GM19468 (cell line): ENCODE data around the gene SLC27A2.
"Not testable (repeated sequence)": the region's sequence is repeated elsewhere in the genome, so short reads cannot be mapped to it uniquely, and the experiment has no call there.

Experiments used
- ATAC-seq: cut with Tn5 transposase; IDR thresholded peaks from one replicate; pipeline ENCODE4 v1.9.1; 2021; ENCODE audit warnings: mild to moderate bottlenecking, moderate library complexity, moderate number of reproducible peaks; ENCODE audit not compliant: unreplicated experiment; ENCODE audit errors: extremely low read depth

SLC27A2 gene

DNA sequence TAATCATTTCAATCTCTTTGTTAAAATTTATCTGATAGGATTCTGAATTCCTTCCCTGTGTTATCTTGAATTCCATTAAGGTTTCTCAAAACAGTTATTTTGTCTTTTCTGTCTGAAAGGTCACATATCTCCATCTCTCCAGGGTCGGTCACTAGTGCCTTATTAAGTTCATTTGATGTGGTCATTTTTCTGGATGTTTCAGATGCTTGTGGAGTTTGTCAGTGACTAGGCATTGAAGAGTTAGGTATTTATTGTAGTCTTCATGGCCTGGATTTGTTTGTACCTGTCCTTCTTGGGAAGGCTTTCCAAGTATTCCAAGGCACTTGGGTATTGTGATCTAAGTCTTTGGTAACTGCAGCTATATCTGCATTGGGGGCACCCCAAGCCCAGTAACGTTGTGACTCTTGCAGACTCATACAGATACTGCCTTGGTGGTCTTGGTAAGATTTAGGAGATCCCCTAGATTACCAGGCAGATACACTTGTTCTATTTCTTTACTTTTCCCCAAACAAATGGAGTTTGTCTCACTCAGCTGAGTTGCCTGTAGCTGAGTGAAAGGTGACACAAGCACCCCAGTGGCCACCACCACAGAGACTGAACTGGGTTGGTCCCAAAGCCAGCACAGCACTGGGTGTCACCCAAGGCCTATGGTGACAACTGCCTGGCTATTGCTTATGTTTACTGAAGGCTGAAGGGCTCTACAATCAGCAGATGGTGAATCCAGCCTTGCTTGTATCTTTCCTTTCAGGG, 18.9 kb upstream of the SLC27A2 start:
- ATAC-seq = no peak

DNA sequence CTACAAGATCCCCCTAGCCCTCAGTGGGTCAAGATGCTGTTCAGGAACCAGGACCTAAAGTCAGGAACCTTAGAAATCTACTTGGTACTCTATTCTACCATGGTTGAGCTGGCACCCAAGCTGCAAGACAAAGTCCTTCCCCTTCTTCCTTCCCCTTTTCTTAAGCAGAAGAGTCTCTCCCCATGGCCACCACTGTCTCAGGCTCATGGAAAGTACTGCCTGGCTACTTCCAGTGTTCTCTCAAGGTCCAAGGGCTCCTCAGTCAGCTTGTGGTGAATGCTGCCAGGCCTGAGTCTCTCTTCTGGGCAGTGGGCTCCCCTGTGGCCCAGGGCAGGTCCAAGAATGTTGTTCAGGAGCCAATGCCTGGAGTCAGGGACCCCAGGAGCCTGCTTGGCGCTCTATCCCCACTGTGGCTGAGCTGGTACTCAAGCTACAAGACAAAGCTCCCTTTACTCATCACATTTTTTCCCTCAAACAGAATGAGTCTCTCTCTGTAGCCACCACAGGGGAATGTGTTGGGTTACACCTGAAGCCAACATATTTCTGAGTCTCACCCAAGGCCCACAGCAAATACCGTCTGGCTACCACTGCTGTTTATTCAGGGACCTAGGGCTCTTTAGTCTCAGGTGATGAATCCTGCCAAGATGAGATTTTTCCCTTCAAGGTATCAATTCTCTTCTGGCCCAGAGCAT, 18.1 kb upstream of the SLC27A2 start:
- no peak for ATAC-seq

DNA sequence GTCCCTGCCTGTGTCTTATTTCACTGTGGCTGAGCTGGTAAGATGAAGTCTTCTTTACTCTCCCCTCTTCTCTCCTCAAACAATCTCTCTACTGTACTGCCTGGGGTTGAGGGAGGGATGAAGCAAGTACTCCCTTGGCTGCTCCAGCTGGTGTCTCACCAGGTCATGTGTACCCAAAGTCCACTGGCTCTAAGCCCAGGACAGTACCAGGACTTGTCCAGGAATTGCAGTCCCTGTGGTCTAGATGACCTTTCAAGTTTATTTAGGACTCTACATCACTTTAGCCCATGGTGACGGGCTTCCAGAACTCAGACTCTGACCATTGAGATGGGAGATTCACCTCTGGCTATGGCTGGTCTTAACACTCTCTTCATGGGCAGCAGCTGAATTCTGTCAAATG, 17.5 kb upstream of the SLC27A2 start:
- no peak for ATAC-seq

DNA sequence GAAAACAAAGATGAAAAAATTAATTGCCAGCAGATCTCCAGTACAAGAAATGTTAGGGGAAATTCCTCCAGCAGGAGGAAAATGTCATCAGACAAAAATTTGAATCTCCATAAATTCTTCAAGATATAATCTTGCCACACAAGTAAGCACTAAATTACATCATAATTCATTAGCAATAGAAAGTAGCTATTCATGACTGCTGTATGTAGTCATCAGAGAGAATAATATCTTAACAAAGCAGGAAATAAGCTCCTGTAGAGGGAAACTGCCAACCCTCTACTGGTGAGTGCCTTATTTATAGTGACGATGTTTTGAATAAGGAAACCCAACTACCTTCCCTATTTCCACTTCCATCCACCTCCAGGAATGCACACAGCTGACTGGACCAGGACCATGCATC, 15.8 kb upstream of the SLC27A2 start:
- no peak for ATAC-seq

DNA sequence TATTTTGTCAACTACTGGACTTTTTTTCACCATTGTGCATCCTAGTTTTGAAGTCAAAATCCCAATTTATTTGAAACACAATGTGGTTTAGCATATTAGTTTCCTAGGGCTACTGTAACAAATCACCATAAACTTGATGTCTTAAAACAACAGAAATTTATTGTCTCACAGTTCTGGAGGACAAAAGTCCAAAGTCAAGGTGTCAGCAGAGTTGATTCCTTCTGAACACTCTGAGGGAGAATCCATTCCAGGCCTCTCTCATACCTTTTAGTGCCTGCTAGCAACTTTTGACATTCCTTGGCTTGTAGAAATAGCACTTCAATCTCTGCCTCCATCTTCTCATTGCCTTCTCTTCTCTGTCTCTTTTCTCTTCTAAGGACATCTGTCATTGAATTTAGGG, 14.9 kb upstream of the SLC27A2 start:
- no peak for ATAC-seq

DNA sequence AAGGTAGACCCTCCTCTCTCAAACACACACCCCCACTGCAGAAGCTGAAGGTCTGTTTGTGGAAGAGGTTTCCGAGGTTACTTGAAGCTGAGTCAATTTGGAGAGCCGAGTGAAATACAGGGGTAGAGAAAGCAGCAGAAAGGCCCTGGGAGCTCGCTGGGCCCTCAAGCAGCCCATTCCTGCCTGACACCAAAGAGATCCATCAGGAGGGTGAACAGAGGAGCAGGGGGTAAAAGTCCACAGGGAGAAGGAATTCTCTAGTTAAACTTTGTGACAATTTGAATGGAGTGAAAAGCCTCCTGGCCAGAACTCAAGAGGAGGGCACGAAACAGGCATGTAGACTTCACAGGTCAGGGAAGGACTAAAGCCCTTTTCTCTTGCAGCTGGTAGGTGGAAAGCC, 13.6 kb upstream of the SLC27A2 start:
- no peak for ATAC-seq

DNA sequence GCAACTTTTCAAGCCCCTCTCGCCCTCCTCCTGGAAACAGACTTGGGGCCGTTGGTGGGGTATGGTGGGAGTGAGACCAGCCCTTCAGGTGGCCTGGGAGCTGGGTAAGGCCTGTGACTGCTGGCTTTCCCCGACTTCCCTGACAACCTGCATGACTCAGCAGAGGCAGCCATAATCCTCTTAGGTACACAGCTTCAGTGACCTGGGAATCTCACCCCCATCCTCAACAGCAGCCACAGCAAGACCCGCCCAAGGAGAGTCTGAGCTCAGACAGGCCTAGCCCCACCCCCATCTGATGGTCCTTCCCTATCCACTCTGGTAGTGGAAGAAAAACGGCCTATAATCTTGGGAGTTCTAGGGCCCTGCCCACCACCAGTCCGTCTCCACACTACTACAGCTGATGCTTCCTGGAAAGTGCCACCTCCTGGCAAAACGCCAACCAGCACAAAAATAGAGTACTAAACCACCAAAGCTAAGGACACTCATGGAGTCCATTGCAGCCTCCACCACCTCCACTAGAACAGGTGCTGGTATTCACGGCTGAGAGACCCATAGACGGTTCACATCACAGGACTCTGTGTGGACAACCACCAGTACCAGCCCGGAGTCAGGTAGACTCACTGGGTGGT, 13.1 kb upstream of the SLC27A2 start:
- no peak for ATAC-seq

DNA sequence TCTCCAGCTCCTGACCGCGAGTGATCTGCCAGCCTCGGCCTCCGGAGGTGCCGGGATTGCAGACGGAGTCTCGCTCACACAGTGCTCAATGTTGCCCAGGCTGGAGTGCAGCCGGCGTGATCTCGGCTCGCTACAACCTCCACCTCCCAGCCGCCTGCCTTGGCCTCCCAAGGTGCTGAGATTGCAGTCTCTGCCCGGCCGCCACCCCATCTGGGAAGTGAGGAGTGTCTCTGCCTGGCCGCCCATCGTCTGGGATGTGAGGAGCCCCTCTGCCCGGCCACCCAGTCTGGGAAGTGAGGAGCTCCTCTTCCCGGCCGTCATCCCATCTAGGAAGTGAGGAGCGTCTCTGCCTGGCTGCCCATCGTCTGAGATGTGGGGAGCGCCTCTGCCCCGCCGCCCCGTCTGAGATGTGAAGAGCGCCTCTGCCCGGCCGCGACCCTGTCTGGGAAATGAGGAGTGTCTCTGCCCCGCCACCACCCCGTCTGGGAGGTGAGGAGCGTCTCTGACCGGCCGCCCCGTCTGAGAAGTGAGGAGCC, 9.6 kb upstream of the SLC27A2 start:
- not testable (repeated sequence) for ATAC-seq

DNA sequence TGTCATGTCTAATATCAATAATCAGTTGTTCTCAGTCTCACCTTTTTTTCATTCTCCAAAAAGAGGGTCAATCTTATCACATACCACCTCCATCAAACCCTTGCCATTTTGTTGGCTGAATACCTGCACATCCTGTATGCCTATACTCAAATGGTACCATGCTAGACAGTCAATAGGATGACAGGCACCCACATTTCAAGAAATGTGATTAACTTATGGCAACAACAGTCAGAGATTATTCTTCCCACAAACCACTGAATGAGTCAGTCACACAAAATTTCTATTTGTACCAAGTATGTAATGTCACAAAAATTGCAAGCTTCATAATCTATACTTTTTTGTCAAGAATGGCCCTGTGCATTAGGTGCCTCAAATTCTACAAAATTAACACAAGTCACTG, 5.1 kb upstream of the SLC27A2 start:
- ATAC-seq = no peak

DNA sequence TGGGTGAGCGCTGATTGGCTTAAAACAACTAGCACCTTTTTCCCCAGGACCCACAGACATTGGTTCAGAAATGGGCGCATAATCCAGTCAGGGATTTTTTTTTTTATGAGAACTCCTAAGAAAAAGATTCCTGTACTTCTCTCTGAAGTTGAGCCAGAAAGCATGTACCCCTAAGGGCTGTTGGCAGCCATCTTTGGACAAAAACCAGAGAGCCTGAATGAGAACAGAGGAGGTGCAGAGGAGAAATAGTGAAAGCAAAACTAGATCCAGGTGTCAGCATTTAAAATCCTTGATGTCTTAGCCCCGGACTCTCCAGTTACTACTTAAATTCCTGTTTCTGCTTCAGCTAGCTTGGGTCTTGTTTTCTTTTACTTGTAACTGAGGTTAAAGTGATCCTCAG, 1.9 kb upstream of the SLC27A2 start:
- no peak for ATAC-seq

DNA sequence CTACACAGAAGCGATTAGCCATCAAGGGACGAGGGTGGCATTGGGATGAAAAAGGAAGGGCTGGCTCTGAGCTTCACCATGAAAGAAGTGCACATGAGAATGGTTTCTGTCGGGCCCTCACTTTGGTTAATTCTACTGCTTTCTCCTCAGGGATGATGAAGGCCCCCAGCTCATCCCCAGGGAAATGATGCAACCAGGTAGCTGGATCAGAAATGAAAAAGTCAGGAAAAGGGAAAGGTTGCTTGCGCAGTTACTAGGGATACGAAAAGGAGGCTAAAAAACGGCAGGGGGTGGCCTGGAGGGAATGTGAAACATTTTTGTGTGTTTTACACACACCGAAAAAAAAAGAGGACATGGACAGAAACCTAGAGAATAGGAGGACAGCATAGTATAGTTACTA, 1.4 kb upstream of the SLC27A2 start:
- no peak for ATAC-seq

DNA sequence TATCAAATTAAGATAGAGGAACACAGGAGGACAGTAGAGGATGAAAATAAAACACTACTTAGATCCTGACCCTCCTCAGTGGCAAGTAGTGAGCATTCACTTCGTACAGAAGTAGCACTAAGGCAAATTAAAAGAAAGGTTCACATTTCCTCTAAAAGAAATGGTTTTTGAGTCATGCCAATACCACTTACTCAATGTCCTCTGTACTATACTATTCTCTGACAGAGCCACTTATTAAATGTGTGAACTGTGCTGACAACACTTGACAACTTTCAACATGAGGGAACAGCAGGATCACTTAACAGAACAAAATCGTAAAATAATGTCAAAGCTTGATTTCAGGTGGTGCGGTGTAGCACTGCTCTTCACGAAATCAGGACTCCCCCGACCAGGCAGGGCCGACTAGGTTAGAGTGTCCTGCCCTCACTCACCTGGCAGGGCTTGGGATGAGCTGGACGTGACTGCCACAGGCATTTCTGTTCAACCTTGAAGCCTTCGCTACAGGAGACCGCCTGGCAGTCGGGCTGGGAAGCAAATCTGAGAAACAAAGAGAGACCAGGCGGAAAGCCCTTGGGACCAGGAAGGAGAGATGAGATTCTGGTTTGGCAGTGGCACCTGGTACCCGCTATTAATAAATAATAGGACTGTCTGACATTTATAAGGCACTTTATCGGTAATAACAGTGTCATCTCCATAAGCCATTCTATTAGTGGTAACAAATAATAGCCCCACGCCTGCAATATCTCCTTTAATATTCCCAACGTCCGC, 611 bp upstream of the SLC27A2 start:
- ATAC-seq = no peak

DNA sequence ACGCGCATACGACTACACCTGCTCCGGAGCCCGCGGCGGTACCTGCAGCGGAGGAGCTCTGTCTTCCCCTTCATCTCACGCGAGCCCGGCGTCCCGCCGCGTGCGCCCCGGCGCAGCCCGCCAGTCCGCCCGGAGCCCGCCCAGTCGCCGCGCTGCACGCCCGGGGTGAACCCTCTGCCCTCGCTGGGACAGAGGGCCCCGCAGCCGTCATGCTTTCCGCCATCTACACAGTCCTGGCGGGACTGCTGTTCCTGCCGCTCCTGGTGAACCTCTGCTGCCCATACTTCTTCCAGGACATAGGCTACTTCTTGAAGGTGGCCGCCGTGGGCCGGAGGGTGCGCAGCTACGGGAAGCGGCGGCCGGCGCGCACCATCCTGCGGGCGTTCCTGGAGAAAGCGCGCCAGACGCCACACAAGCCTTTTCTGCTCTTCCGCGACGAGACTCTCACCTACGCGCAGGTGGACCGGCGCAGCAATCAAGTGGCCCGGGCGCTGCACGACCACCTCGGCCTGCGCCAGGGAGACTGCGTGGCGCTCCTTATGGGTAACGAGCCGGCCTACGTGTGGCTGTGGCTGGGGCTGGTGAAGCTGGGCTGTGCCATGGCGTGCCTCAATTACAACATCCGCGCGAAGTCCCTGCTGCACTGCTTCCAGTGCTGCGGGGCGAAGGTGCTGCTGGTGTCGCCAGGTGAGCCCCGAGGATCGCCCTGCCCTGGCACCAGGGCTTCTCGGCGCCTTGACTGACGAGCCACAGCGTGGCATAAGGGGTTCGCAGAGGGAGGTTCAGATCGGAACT, 420 bp downstream of the SLC27A2 start:
- ATAC-seq = peak; percentile 26

DNA sequence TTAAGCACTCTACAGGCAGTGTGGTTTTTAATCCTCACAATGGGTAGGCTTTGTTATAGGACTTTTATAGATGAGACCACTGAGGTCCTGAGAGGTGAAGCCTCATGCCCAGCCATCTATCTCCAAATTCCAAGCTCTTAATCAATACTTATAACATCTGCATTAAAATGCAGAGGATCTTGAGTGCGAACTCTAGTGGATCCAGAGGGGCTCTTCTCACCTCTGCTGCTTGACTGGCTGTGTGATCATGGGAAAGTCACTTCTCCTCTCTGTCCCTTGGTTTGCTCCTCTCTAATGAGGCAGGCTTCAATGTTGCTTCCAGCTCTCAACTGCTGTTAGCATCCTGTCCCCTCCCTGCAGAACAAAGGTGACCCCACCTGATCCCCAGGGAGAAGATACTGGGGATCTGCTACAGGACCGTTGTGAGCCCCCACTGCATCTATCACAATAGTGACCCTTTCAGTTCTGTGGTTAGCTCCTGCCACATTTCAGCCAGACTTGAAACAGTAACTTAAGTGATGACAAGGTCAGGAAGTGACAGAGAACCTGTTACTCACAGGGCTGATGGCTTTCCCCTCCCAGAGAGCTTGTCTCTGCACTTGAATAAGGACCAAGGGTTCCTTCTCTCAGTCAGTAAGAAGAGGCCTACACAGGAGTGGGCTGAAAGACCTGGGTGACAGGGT, 1.3 kb downstream of the SLC27A2 start:
- ATAC-seq = no peak

DNA sequence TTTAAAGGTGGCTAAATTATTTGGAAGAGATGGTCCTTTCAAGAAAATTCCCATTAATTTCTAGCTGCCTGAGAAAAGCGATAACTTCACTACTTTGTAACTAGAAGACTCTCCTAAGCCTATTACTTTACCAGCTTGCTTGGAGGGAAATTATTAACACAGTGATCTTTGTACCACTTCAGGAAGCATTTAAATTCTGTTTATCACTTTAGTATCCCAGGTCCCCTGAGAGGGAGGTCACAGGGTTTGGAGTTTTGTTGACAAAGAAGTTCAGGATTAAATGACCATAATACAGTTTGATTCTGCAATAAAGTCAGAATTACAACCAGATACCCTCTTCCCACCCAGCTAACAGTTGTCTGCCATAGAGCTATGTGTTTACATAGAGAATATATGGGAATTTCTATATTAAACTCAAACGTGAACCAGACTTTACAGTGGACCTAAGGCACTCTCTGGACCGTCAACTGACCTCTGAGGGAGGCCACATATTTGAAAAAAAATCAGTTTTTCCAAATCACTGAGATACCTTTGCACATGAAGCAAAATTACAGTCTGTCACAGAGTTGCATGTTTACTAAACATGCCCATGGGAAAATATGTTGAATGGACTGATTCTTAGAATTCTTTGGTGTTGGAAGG, 3.0 kb downstream of the SLC27A2 start:
- ATAC-seq = no peak

DNA sequence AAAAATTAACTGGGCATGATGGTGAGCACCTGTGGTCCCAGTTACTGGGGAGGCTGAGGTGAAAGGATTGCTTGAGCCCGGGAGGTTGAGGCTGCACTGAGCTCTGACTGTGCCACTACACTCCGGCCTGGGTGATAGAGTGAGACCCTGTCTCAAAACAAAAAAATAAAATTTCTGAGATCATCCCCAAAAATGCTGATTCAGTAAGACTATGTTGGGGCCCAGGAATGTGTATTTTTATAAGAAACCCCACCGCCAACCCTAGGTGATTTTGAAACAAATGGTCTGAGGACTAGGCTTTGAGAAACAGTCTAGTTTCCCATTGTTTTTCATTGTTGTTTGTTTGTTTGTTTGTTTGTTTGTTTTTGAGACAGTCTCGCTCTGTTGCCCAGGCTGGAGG, 4.1 kb downstream of the SLC27A2 start:
- no peak for ATAC-seq

DNA sequence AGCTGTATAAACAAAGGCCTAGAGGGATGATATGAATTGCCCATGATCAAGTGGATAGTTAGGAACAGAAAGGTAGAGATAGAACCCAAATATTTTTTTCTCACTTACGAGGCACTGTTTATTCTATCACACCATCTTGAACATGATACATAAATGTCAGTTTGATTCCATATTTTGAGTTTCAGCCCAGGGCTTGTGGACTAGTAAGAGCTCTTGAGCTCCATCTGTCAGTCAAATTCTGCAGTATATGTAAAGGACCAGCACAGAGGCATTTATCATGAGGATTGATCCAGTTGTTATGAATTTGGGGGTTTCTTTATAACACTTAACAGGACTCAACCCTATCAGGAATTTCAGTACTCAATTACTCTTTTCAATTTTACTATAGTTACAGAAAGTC, 4.8 kb downstream of the SLC27A2 start:
- ATAC-seq = no peak

DNA sequence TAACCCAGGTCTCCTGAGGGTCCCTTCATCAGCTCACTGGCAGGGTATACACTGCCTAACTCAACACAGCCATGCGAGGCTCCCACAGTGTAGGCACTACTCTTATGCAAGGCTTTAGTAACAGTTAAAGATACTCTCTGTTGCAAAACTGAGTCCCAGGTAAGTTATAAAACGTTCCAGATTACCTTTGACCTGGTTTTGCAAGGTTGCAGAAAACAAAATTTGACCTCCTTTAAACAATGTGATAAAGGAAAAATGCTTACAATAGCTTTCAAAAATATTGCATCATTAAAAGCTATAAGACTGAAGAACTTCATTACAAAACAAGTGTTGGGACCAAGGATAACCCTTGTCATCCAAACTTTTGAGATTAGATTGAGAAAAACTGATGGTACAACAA, 5.5 kb downstream of the SLC27A2 start:
- no peak for ATAC-seq

DNA sequence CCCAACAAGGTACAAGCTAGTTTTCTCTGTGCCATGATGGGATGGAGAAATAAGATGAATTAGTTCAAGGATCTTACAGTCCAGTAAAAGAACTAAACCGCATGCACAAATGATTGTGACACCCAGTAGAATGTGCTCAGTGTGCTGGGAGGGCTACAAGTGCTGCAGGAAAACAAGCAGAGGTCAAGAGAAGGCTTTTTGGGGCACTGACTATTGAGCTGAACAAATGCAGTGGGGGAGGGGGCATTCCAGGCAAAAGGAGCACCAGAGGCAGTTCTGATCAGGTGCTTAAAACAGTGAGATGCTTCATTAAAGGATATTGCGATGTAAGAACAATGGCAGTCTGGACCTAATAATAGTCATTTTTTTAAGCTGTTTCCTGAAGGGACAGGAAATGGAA, 6.0 kb downstream of the SLC27A2 start:
- ATAC-seq = no peak
